HEK293 (cell line): ENCODE results near the gene ADCY6.
A peak's percentile ranks its signal among the peaks of the same experiment; 100 is the strongest.

Experiments used
- BCL11A ChIP-seq: fragments of 450-650 bp; formaldehyde crosslinking; IDR thresholded peaks from 2 replicates; pipeline ENCODE4 v1.5.1; 2016; ENCODE audit warnings: low read depth, missing biosample characterization, missing genetic modification characterization
- BCL6B ChIP-seq: fragments of 450-650 bp; formaldehyde crosslinking; IDR thresholded peaks from 2 replicates; pipeline ENCODE4 v1.5.1; 2017; ENCODE audit warnings: missing biosample characterization, missing genetic modification characterization
- FEZF1 ChIP-seq: fragments of 450-650 bp; formaldehyde crosslinking; IDR thresholded peaks from 2 replicates; pipeline ENCODE4 v1.5.1; 2016; ENCODE audit warnings: missing biosample characterization, missing genetic modification characterization
- GFI1B ChIP-seq: fragments of 450-650 bp; formaldehyde crosslinking; IDR thresholded peaks from 2 replicates; pipeline ENCODE4 v1.5.1; 2016; ENCODE audit warnings: missing biosample characterization, missing genetic modification characterization
- KLF10 ChIP-seq: fragments of 450-650 bp; IDR thresholded peaks from 2 replicates; pipeline ENCODE4 v1.5.1; 2018; ENCODE audit warnings: missing biosample characterization, mild to moderate bottlenecking, missing genetic modification characterization
- KLF17 ChIP-seq: fragments of 450-650 bp; formaldehyde crosslinking; IDR thresholded peaks from 2 replicates; pipeline ENCODE4 v1.5.1; 2016; ENCODE audit warnings: missing biosample characterization, missing genetic modification characterization
- MZF1 ChIP-seq: fragments of 450-650 bp; formaldehyde crosslinking; IDR thresholded peaks from 2 replicates; pipeline ENCODE4 v1.5.1; 2017; ENCODE audit warnings: missing biosample characterization, missing genetic modification characterization, borderline replicate concordance
- OSR2 ChIP-seq: fragments of 450-650 bp; formaldehyde crosslinking; IDR thresholded peaks from 2 replicates; pipeline ENCODE4 v1.5.1; 2016; ENCODE audit warnings: missing biosample characterization, missing genetic modification characterization
- OVOL3 ChIP-seq: fragments of 450-650 bp; formaldehyde crosslinking; IDR thresholded peaks from 2 replicates; pipeline ENCODE4 v1.5.1; 2016; ENCODE audit warnings: missing biosample characterization, missing genetic modification characterization
- SALL2 ChIP-seq: fragments of 450-650 bp; formaldehyde crosslinking; IDR thresholded peaks from 2 replicates; pipeline ENCODE4 v1.5.0; 2017; ENCODE audit warnings: missing biosample characterization, mild to moderate bottlenecking, missing genetic modification characterization, borderline replicate concordance
- ZBTB21 ChIP-seq: fragments of 450-650 bp; formaldehyde crosslinking; IDR thresholded peaks from 2 replicates; pipeline ENCODE4 v1.5.1; 2017; ENCODE audit warnings: missing biosample characterization, missing genetic modification characterization
- ZBTB49 ChIP-seq: fragments of 450-650 bp; formaldehyde crosslinking; IDR thresholded peaks from 2 replicates; pipeline ENCODE4 v1.5.1; 2016; ENCODE audit warnings: missing biosample characterization, missing genetic modification characterization, low read depth
- ZNF19 ChIP-seq: fragments of 450-650 bp; formaldehyde crosslinking; IDR thresholded peaks from 2 replicates; pipeline ENCODE4; 2016; ENCODE audit warnings: missing biosample characterization, missing genetic modification characterization, low read depth
- ZNF324 ChIP-seq: fragments of 450-650 bp; formaldehyde crosslinking; IDR thresholded peaks from 2 replicates; pipeline ENCODE4 v1.5.1; 2016; ENCODE audit warnings: missing biosample characterization, missing genetic modification characterization
- ZNF335 ChIP-seq: fragments of 450-650 bp; formaldehyde crosslinking; conservative IDR thresholded peaks from 2 replicates; pipeline ENCODE4 v1.5.1; 2016; ENCODE audit warnings: missing biosample characterization, missing genetic modification characterization
- ZNF416 ChIP-seq: fragments of 450-650 bp; formaldehyde crosslinking; IDR thresholded peaks from 2 replicates; pipeline ENCODE4 v1.5.1; 2016; ENCODE audit warnings: missing biosample characterization, missing genetic modification characterization
- ZNF488 ChIP-seq: fragments of 450-650 bp; formaldehyde crosslinking; IDR thresholded peaks from 2 replicates; pipeline ENCODE4 v1.5.1; 2016; ENCODE audit warnings: missing biosample characterization, missing genetic modification characterization
- ZNF510 ChIP-seq: fragments of 450-650 bp; formaldehyde crosslinking; IDR thresholded peaks from 2 replicates; pipeline ENCODE4 v1.5.1; 2018; ENCODE audit warnings: mild to moderate bottlenecking, missing genetic modification characterization, missing biosample characterization; ENCODE audit not compliant: insufficient replicate concordance
- ZNF558 ChIP-seq: fragments of 450-650 bp; formaldehyde crosslinking; IDR thresholded peaks from 2 replicates; pipeline ENCODE4 v1.5.1; 2016; ENCODE audit warnings: missing biosample characterization, missing genetic modification characterization
- ZNF596 ChIP-seq: fragments of 450-650 bp; IDR thresholded peaks from 2 replicates; pipeline ENCODE4 v1.5.0; 2018; ENCODE audit warnings: missing biosample characterization, mild to moderate bottlenecking, missing genetic modification characterization, moderate library complexity
- ZNF626 ChIP-seq: fragments of 450-650 bp; sonication (Bioruptor Pico); formaldehyde crosslinking; IDR thresholded peaks from 2 replicates; pipeline ENCODE4 v1.5.1; 2018; ENCODE audit warnings: missing biosample characterization, missing genetic modification characterization, inconsistent platforms
- ZNF785 ChIP-seq: fragments of 450-650 bp; formaldehyde crosslinking; IDR thresholded peaks from 2 replicates; pipeline ENCODE4 v1.5.1; 2016; ENCODE audit warnings: missing biosample characterization, missing genetic modification characterization
- ZNF843 ChIP-seq: fragments of 450-650 bp; formaldehyde crosslinking; IDR thresholded peaks from 2 replicates; pipeline ENCODE4 v1.5.1; 2016; ENCODE audit warnings: missing biosample characterization, missing genetic modification characterization
- ZSCAN18 ChIP-seq: fragments of 450-650 bp; formaldehyde crosslinking; IDR thresholded peaks from 2 replicates; pipeline ENCODE4 v1.5.1; 2016; ENCODE audit warnings: missing biosample characterization, missing genetic modification characterization
- TF ChIP-seq, protein P1 (sequence below): fragments of 450-650 bp; formaldehyde crosslinking; IDR thresholded peaks from 2 replicates; pipeline ENCODE4 v1.5.1; 2016; ENCODE audit warnings: missing biosample characterization, missing genetic modification characterization
- TF ChIP-seq, protein P2 (sequence below): fragments of 450-650 bp; formaldehyde crosslinking; IDR thresholded peaks from 2 replicates; pipeline ENCODE4 v1.5.1; 2016; ENCODE audit warnings: missing biosample characterization, missing genetic modification characterization

The ADCY6 gene

GRCh38 chr12:48788854-48789775 lies at the start of gene ADCY6 (continued):
- TF ChIP-seq OVOL3 (no peak), FEZF1 (tag by site-specific recombination) (no peak), ZBTB49 (tag by site-specific recombination) (no peak), ZNF510 (tag by site-specific recombination) (no peak), ZNF324 (tag by site-specific recombination) (peak; percentile 45; the same call in 1 of the 2 replicates), ZNF335 (tag by site-specific recombination) (peak; percentile 93), ZNF19 (tag by site-specific recombination) (no peak), BCL6B (tag by site-specific recombination) (no peak), SALL2 (no peak), ZNF843 (0 out of 2 replicates have a peak, but pooled peaks have one; percentile 47), ZNF558 (tag by site-specific recombination) (no peak), OSR2 (tag by site-specific recombination) (peak; percentile 72), ZNF596 (no peak), ZNF416 (no peak), ZNF488 (tag by site-specific recombination) (no peak), ZBTB21 (tag by site-specific recombination) (no peak), MZF1 (tag by site-specific recombination) (peak; percentile 45; the same call in 1 of the 2 replicates), KLF17 (tag by site-specific recombination) (0 out of 2 replicates have a peak, but pooled peaks have one; percentile 14), ZSCAN18 (tag by site-specific recombination) (no peak), ZNF626 (tag by site-specific recombination) (no peak), ZNF785 (tag by site-specific recombination) (no peak), BCL11A (tag by site-specific recombination) (0 out of 2 replicates have a peak, but pooled peaks have one; percentile 25), GFI1B (no peak), KLF10 (tag by site-specific recombination) (no peak)
- TF ChIP-seq, protein P1, sequence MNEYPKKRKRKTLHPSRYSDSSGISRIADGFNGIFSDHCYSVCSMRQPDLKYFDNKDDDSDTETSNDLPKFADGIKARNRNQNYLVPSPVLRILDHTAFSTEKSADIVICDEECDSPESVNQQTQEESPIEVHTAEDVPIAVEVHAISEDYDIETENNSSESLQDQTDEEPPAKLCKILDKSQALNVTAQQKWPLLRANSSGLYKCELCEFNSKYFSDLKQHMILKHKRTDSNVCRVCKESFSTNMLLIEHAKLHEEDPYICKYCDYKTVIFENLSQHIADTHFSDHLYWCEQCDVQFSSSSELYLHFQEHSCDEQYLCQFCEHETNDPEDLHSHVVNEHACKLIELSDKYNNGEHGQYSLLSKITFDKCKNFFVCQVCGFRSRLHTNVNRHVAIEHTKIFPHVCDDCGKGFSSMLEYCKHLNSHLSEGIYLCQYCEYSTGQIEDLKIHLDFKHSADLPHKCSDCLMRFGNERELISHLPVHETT (tag by site-specific recombination) = no peak
- TF ChIP-seq, protein P2, sequence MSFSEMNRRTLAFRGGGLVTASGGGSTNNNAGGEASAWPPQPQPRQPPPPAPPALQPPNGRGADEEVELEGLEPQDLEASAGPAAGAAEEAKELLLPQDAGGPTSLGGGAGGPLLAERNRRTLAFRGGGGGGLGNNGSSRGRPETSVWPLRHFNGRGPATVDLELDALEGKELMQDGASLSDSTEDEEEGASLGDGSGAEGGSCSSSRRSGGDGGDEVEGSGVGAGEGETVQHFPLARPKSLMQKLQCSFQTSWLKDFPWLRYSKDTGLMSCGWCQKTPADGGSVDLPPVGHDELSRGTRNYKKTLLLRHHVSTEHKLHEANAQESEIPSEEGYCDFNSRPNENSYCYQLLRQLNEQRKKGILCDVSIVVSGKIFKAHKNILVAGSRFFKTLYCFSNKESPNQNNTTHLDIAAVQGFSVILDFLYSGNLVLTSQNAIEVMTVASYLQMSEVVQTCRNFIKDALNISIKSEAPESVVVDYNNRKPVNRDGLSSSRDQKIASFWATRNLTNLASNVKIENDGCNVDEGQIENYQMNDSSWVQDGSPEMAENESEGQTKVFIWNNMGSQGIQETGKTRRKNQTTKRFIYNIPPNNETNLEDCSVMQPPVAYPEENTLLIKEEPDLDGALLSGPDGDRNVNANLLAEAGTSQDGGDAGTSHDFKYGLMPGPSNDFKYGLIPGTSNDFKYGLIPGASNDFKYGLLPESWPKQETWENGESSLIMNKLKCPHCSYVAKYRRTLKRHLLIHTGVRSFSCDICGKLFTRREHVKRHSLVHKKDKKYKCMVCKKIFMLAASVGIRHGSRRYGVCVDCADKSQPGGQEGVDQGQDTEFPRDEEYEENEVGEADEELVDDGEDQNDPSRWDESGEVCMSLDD (tag by site-specific recombination) = peak; percentile 83
